HepG2 (cell line): Measurements from ENCODE around the gene IRF7. TPM values are rescaled to one million over a fixed set of nuclear protein-coding genes. Genes with fewer than 3 reads are reported as not detected.
A peak's percentile ranks its signal among the peaks of the same experiment; 100 is the strongest.

Experiments used
- BRCA1 ChIP-seq: sonication (generic); formaldehyde crosslinking; IDR thresholded peaks from 2 replicates; pipeline ENCODE4 v1.4.0; 2020; ENCODE audit warnings: missing genetic modification reagents
- FIP1L1 ChIP-seq: fragments of 200-400 bp; formaldehyde crosslinking; IDR thresholded peaks from 2 replicates; pipeline ENCODE4 v1.6.1; 2018; ENCODE audit warnings: low read depth, mild to moderate bottlenecking, low read length, moderate library complexity, borderline replicate concordance; ENCODE audit not compliant: insufficient read depth
- GLMP ChIP-seq: sonication (generic); formaldehyde crosslinking; IDR thresholded peaks from 2 replicates; pipeline ENCODE4 v1.9.0; 2021; ENCODE audit warnings: missing genetic modification reagents, mild to moderate bottlenecking, borderline replicate concordance
- JDP2 ChIP-seq: sonication (generic); formaldehyde crosslinking; IDR thresholded peaks from 2 replicates; pipeline ENCODE4 v1.8.1; 2022; ENCODE audit warnings: missing genetic modification reagents, borderline replicate concordance
- MED13 ChIP-seq: sonication (generic); formaldehyde crosslinking; IDR thresholded peaks from 2 replicates; pipeline ENCODE4 v1.5.0; 2020; ENCODE audit warnings: missing genetic modification reagents
- MZF1 ChIP-seq: sonication (generic); formaldehyde crosslinking; IDR thresholded peaks from 2 replicates; pipeline ENCODE4 v1.8.1; 2023; ENCODE audit warnings: mild to moderate bottlenecking, missing genetic modification reagents, borderline replicate concordance
- NCOA5 ChIP-seq: sonication (generic); formaldehyde crosslinking; IDR thresholded peaks from 2 replicates; pipeline ENCODE4 v1.4.0; 2020; ENCODE audit warnings: missing genetic modification reagents
- NRL ChIP-seq: sonication (generic); formaldehyde crosslinking; IDR thresholded peaks from 2 replicates; pipeline ENCODE4 v1.5.0; 2020; ENCODE audit warnings: missing genetic modification reagents, mild to moderate bottlenecking, moderate library complexity, borderline replicate concordance
- RBFOX2 ChIP-seq: fragments of 200-400 bp; formaldehyde crosslinking; IDR thresholded peaks from 2 replicates; pipeline ENCODE4 v1.6.1; 2017; ENCODE audit warnings: low read depth, mild to moderate bottlenecking, low read length
- SATB2 ChIP-seq: sonication (generic); formaldehyde crosslinking; IDR thresholded peaks from 2 replicates; pipeline ENCODE4 v1.5.0; 2020; ENCODE audit warnings: missing genetic modification reagents
- SOX5 ChIP-seq: IDR thresholded peaks from 2 replicates; pipeline ENCODE4 v1.6.1; 2016; ENCODE audit warnings: borderline replicate concordance
- ZBTB1 ChIP-seq: sonication (generic); formaldehyde crosslinking; IDR thresholded peaks from 2 replicates; pipeline ENCODE4 v1.4.0; 2020; ENCODE audit warnings: missing genetic modification reagents, borderline replicate concordance
- ZBTB34 ChIP-seq: sonication (generic); formaldehyde crosslinking; IDR thresholded peaks from 2 replicates; pipeline ENCODE4 v1.8.0; 2022; ENCODE audit warnings: mild to moderate bottlenecking, missing genetic modification reagents
- ZKSCAN1 ChIP-seq: fragments of 150-350 bp; IDR thresholded peaks from 2 replicates; pipeline ENCODE4 v1.6.1; 2014; ENCODE audit warnings: low read length
- ZNF468 ChIP-seq: sonication (generic); formaldehyde crosslinking; IDR thresholded peaks from 2 replicates; pipeline ENCODE4 v1.8.0; 2022; ENCODE audit warnings: mild to moderate bottlenecking, moderate library complexity, missing genetic modification reagents
- polyA plus RNA-seq, 8 experiments: library from polyadenylated mRNA; depleted of rRNA in 3 of 8; stranded (reverse) in 7 of 8; unstranded in 1 of 8; fragments of >200 nt; fragmentation: Illumina TruSeq in 4 of 8; extraction: Trizol in 4 of 8; gene quantifications; 2 replicates each; pipeline versions ENCODE4 v1.2.1 to v1.2.3, GENCODE V29; 2011 to 2016; ENCODE audit warnings: low read depth in 4 of 8, missing spikeins in 1 of 8, mixed read lengths in 1 of 8; ENCODE audit not compliant: insufficient read depth in 1 of 8
- total RNA-seq, 5 experiments: library from RNA; depleted of rRNA; stranded (reverse); fragments of >200 nt; fragmentation: Illumina TruSeq; extraction: Trizol; gene quantifications; 2 replicates each; pipeline ENCODE4 v1.2.3, GENCODE V29; 2016; ENCODE audit warnings: low read depth in 1 of 5
- TF ChIP-seq, protein P1 (sequence below): sonication (generic); formaldehyde crosslinking; IDR thresholded peaks from 2 replicates; pipeline ENCODE4 v1.5.0; 2020; ENCODE audit warnings: missing genetic modification reagents
- TF ChIP-seq, protein P2 (sequence below): sonication (generic); formaldehyde crosslinking; IDR thresholded peaks from 2 replicates; pipeline ENCODE4 v1.4.0; 2020; ENCODE audit warnings: missing genetic modification reagents
- TF ChIP-seq, protein P3 (sequence below): sonication (generic); formaldehyde crosslinking; IDR thresholded peaks from 2 replicates; pipeline ENCODE4 v1.4.0; 2020; ENCODE audit warnings: missing genetic modification reagents
- TF ChIP-seq, protein P4 (sequence below): sonication (generic); formaldehyde crosslinking; IDR thresholded peaks from 2 replicates; pipeline ENCODE4 v1.4.0; 2020; ENCODE audit warnings: missing genetic modification reagents
- TF ChIP-seq, protein P5 (sequence below): sonication (generic); formaldehyde crosslinking; IDR thresholded peaks from 2 replicates; pipeline ENCODE4 v1.8.0; 2022; ENCODE audit warnings: missing genetic modification reagents, low read depth, mild to moderate bottlenecking, borderline replicate concordance

Gene IRF7
- total and polyA plus RNA-seq, 2 of the 13 experiments (the other 11 are each of a cell fraction or from before 2014, with no cell fraction given): not detected

DNA sequence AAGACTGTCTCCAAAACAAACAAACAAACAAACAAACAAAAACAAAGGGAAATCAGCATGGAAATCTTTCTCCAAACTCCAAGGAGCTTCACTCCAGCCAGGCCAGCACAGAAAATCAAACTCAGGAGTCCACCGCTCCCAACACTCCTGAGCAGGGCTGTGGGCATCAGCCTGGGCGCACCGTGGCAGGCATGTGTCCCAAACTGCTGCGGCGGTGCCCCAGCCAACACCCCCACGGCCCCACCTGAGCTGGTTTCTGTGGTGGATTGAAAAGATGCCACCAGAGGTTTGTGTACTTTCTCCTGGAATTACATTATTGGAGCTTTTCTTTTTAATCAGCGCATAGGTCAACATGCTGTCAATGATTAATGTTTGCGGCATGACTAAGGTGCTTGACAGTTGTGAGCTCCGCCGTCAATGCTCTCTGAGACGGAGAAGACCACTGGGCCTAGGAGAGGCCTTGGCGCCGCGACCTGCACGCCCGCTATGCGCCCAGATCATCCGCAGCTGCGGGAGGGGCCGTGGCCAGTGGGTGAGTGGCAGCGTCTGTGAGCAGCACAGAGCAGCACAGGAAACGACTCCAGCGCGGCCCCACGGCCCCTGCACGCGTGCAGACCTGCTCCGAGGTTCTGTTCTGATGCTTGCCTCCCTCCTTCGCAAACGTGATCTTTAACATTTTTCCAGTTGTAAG lies 39.4 kb upstream of the IRF7 start (continued):
- TF ChIP-seq, protein P1, sequence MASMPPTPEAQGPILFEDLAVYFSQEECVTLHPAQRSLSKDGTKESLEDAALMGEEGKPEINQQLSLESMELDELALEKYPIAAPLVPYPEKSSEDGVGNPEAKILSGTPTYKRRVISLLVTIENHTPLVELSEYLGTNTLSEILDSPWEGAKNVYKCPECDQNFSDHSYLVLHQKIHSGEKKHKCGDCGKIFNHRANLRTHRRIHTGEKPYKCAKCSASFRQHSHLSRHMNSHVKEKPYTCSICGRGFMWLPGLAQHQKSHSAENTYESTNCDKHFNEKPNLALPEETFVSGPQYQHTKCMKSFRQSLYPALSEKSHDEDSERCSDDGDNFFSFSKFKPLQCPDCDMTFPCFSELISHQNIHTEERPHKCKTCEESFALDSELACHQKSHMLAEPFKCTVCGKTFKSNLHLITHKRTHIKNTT: no peak
- no peak for TF ChIP-seq ZNF468 (CRISPR knock-in tag)
- no peak for TF ChIP-seq BRCA1 (CRISPR knock-in tag)
- TF ChIP-seq ZBTB1 (CRISPR knock-in tag): no peak
- no peak for TF ChIP-seq ZKSCAN1
- TF ChIP-seq, protein P2, sequence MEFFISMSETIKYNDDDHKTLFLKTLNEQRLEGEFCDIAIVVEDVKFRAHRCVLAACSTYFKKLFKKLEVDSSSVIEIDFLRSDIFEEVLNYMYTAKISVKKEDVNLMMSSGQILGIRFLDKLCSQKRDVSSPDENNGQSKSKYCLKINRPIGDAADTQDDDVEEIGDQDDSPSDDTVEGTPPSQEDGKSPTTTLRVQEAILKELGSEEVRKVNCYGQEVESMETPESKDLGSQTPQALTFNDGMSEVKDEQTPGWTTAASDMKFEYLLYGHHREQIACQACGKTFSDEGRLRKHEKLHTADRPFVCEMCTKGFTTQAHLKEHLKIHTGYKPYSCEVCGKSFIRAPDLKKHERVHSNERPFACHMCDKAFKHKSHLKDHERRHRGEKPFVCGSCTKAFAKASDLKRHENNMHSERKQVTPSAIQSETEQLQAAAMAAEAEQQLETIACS (CRISPR knock-in tag): no peak
- TF ChIP-seq SOX5 (CRISPR knock-in tag): peak; percentile 32; the same call in 1 of the 2 replicates
- TF ChIP-seq, protein P3, sequence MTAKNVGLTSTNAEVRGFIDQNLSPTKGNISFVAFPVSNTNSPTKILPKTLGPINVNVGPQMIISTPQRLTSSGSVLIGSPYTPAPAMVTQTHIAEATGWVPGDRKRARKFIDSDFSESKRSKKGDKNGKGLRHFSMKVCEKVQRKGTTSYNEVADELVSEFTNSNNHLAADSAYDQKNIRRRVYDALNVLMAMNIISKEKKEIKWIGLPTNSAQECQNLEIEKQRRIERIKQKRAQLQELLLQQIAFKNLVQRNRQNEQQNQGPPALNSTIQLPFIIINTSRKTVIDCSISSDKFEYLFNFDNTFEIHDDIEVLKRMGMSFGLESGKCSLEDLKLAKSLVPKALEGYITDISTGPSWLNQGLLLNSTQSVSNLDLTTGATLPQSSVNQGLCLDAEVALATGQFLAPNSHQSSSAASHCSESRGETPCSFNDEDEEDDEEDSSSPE (CRISPR knock-in tag): no peak
- TF ChIP-seq JDP2 (CRISPR knock-in tag): no peak
- no peak for TF ChIP-seq GLMP (CRISPR knock-in tag)
- no peak for TF ChIP-seq ZBTB34 (CRISPR knock-in tag)
- TF ChIP-seq MZF1 (CRISPR knock-in tag): no peak
- peak; percentile 51; the same call in 1 of the 2 replicates for TF ChIP-seq RBFOX2
- TF ChIP-seq, protein P4, sequence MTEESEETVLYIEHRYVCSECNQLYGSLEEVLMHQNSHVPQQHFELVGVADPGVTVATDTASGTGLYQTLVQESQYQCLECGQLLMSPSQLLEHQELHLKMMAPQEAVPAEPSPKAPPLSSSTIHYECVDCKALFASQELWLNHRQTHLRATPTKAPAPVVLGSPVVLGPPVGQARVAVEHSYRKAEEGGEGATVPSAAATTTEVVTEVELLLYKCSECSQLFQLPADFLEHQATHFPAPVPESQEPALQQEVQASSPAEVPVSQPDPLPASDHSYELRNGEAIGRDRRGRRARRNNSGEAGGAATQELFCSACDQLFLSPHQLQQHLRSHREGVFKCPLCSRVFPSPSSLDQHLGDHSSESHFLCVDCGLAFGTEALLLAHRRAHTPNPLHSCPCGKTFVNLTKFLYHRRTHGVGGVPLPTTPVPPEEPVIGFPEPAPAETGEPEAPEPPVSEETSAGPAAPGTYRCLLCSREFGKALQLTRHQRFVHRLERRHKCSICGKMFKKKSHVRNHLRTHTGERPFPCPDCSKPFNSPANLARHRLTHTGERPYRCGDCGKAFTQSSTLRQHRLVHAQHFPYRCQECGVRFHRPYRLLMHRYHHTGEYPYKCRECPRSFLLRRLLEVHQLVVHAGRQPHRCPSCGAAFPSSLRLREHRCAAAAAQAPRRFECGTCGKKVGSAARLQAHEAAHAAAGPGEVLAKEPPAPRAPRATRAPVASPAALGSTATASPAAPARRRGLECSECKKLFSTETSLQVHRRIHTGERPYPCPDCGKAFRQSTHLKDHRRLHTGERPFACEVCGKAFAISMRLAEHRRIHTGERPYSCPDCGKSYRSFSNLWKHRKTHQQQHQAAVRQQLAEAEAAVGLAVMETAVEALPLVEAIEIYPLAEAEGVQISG (CRISPR knock-in tag): 0 out of 2 replicates have a peak, but pooled peaks have one; percentile 30
- no peak for TF ChIP-seq SATB2 (CRISPR knock-in tag)
- TF ChIP-seq NRL: no peak
- TF ChIP-seq MED13 (CRISPR knock-in tag): no peak
- no peak for TF ChIP-seq NCOA5 (CRISPR knock-in tag)
- TF ChIP-seq, protein P5, sequence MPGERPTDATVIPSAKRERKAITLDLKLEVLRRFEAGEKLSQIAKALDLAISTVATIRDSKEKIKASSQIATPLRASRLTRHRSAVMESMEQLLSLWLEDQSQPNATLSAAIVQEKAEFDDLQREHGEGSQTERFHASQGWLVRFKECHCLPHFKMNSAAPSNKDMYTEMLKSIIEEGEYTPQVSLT: no peak
- no peak for TF ChIP-seq FIP1L1
